GM19328 (cell line): ENCODE data around the gene NR6A1.

Experiments
- ATAC-seq: cut with Tn5 transposase; IDR thresholded peaks from one replicate; pipeline ENCODE4 v1.9.1; 2021; ENCODE audit warnings: mild to moderate bottlenecking, moderate library complexity; ENCODE audit not compliant: unreplicated experiment

The NR6A1 gene

DNA sequence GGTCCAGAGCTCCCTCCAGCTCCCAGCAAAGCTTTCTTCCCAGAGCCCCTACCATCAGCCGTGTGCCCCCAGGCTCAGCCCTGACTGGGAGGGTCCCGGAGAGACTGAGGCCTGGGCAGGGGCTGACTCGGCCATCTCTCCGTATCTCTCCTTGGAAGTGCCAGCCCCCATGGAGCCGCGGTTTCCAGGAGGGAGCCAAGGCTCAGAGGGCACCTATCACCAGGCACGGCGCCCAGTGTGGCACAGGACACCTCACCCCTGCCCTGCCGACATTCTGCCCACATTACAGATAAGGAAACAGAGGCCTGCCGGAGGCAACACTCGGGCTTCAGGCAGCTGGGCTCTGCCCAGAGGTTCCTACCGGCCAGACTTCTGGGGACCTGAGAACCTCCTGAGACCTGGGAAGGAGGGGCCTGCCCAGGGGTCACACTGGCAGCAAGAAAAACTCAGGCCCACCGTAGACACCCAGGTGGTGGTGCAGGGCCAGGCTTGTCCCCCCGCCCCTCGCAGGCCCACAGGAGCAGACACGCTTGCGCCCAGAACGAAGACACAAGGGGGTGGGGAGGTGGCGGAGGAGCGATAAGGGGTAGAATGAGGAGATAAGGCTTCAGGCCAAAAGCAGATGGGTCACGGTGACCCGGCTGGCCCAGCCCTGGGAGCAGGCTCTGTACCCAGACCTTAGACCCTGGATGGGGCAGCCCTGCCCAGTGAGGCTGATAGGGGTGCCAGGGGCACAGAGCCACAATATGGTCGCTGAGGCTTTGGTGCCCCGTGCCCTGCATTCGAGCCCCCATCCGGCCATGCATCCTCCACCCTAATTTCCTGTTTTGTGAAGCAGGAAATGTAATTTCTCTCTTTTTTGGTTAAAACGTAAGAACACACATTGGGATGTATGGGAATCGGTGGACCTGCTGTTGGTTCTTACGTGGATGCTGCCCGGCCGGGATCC, 275.7 kb downstream of the NR6A1 start:
- no peak for ATAC-seq

- peak; percentile 68 for ATAC-seq
Observed at GRCh38 chr9:124493794-124494479, 277.2 kb downstream of the NR6A1 start.

DNA sequence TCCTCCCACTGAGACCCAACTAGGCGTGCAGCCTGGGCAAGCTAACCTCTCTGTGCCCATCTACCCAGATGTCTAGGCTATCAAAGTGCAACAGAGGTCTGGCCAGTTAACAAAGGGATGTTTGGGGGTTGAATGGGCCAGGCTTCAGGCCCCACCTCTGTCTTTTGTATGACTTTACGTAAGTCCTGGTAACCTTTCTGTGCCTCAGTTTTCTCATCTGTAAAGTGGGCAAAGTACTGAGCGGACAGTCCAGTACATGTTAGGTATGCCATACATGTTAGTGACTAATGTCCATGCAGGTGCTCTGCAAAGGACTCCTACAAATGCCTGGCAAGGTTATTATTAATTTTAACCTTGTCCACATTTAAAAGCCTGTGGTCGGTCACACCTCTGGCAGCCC, 277.9 kb downstream of the NR6A1 start:
- no peak for ATAC-seq

GRCh38 chr9:124492818-124493217, 278.3 kb downstream of the NR6A1 start:
- ATAC-seq: no peak

- no peak for ATAC-seq
Observed at GRCh38 chr9:124491049-124491975, 279.8 kb downstream of the NR6A1 start.

- no peak for ATAC-seq
Observed at GRCh38 chr9:124490004-124490403, 281.1 kb downstream of the NR6A1 start.

GRCh38 chr9:124489222-124489621, 281.9 kb downstream of the NR6A1 start:
- no peak for ATAC-seq

DNA sequence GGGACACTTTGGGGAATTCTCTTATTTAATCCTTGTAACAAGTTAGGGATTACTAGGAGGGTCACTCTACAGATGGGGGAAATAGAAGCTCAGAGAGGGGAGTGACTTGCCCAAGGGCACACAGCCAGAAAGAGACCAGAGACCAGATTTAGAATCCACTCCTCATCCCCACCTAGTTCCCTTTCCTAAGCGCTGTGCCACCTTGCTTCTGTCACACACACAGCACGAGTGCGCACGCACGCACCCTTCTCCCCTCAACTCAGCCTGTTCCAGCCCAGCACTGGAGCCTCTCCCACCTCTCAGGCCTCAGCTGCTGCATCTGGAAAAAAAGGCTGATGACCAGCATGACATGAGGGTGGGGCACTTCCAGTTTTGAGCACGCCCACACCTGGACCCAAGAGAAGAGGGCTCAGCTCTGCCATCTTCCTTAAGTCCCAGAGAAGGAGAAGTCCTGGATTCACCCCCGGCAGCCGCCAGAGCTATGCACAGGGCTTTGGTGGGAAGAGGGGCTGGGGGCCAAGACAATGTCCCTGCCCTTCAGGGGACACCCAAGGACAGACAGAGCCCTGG, 282.4 kb downstream of the NR6A1 start:
- ATAC-seq: no peak

DNA sequence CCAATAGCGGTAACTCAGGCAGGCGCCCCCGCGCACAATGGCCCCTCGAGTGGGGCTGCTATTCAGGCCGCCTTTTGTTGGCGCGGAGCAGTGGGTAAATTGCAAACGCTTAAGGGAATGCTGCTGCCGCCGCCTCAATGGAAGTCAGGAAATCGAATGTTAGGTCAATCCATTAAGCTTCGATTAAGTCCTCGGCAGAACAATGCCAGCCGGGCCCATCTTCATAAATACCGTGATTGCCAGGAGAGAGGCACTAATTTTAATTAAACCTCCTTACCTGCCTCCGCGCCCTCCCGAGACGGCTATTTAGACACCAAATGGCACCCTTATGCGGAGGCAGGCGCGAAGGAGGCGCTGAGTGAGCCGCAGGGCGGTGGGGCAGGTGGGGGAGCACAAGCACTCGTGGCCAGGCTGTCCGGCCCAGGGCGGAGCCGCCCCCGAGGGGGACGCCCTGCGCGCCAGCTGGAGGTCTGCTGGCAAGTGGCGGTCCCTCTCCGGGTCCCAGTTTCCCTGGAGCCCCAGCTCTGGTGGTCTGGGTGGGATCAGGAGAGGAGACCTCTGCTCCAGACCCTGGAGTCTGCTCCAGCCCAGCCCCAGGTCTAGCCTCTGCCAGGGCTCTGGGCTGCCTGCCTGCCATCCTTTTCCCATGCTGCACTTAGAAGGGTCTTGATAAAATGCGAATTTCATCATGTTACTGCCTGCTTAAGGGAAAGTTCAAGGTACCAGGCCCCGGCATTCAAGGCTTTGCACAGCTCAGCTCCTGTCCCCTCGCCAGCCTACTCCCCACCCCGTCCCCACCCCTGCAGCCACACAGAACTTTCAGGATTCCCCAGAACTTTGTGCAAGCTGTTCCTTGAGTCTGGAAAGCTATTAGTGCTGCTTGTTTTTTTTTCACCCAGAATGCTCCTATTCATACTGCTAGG, 283.6 kb downstream of the NR6A1 start:
- ATAC-seq: no peak

GRCh38 chr9:124486778-124487259, 284.3 kb downstream of the NR6A1 start:
- no peak for ATAC-seq

DNA sequence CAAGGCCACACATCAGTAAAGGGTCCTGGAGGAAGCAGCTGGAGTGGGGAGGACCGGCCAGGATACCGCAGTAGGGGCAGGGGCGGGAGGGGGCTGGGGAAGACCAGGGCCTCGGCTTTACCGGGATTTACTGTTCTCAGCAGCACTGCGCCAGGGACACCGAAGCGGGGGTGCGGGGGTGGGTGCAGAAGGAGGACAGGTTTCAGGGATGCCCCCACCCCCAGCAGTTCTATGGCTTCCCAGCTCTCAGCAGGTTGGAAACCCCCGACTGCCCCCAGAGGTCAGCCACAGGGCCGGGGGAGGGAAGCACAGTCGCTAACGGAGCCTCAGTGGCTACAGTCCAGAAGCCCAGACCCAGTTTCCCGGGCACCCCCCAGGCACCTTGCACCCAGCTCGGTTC, 285.2 kb downstream of the NR6A1 start:
- no peak for ATAC-seq

GRCh38 chr9:124485201-124485600, 285.9 kb downstream of the NR6A1 start:
- no peak for ATAC-seq

DNA sequence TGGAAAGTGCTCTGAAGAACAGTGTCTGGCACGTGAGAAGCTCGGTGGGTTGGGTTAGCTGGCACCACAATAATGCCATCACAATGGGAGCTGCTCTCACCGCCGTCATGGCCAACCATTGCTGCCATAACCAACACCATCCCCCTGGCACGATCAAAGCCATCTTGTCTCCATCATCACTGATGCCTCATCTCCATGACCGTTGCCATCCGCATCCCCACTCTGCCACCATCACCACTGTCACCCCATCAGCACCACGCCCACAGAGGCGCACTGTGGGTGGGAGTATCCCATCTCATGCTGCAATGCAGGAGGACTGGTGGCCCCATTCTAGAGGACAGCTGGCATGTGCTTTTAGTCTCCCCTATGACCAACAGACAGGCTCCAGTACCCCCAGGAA, 287.6 kb downstream of the NR6A1 start:
- ATAC-seq: no peak

GRCh38 chr9:124482431-124483031, 288.6 kb downstream of the NR6A1 start:
- no peak for ATAC-seq

- ATAC-seq: no peak
Observed at GRCh38 chr9:124481115-124481514, 290.0 kb downstream of the NR6A1 start.

DNA sequence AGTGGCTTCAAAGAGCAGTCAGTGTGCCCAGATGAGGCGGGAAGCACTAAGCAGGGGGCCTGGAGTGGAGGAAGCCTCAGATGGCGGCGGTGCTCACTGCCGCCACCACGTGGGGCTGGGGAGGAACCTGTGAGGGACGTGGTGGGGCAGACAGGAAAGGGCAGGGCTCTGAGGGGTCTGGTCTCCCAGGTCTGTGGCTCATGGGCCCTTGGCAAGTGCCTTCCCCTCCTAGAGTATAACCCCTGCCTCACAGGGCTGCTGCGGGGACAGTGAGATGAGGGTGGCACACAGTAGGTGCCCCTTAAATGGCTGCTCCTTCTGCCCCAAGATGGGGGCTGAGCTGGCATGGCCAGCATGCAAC, 290.5 kb downstream of the NR6A1 start:
- no peak for ATAC-seq

GRCh38 chr9:124479947-124480620, 291.0 kb downstream of the NR6A1 start:
- ATAC-seq: no peak

- ATAC-seq: no peak
Observed at GRCh38 chr9:124479371-124479770, 291.7 kb downstream of the NR6A1 start.

DNA sequence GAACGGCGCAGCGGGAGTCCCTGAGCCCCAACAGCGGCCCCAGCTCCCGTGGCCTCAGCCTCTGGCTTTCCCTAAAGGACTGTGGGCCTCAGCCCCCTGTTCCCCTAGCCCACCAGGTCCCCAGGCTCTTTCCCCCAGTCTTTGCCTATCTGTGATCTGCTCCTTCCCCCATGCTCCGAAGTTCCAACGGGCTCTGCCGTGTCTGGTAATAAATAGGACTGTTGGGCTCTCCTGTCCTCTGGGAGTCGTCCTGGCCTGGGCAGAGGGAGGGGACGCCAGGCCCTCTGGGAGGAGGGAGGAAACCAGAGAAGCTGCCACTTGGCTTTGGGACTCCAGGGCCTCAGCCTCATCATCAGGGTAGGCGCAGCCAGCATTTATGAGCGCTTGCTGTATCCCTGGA, 292.8 kb downstream of the NR6A1 start:
- ATAC-seq: no peak
